Loucy (cell line): ENCODE results near the gene PNP.

ENCODE experiments used
- CTCF ChIP-seq: fragments of 200-600 bp; sonication (generic); conservative IDR thresholded peaks from 2 replicates; pipeline ENCODE4 v1.5.1; 2014; ENCODE audit warnings: mild to moderate bottlenecking, antibody characterized with exemption, low read length
- EZH2phosphoT487 ChIP-seq: fragments of 200-600 bp; IDR thresholded peaks from 2 replicates; pipeline ENCODE4 v1.6.1; 2018; ENCODE audit warnings: antibody characterized with exemption, mild to moderate bottlenecking, moderate library complexity, borderline replicate concordance

- TF ChIP-seq CTCF (no peak), EZH2phosphoT487 (no peak)
Observed at GRCh38 chr14:20515846-20516245, 46.6 kb downstream of the PNP start.
